IMR-90 (cell line): ENCODE results near the gene ZFAND6. TPM values are rescaled to one million over a fixed set of nuclear protein-coding genes. Genes with fewer than 3 reads are reported as not detected.

ENCODE experiments used
- ATAC-seq: fragments of 200-7000 bp; cut with Tn5 transposase; 2 replicates; pipeline ENCODE4 v1.9.1; 2020; ENCODE audit warnings: low read depth, mild to moderate bottlenecking, moderate library complexity
- BruUV-seq: library from RNA; stranded (reverse); fragments of 400-500 nt; replicated peaks from 2 replicates; lab custom pipeline; 2021; lab: Mats Ljungman, UMichigan
- CTCF ChIA-PET: fragments of 300-600 bp; formaldehyde crosslinking; extraction: SDS; loops from one replicate; lab custom pipeline; 2021; ENCODE audit warnings: antibody characterized with exemption; lab: Yijun Ruan, JAX
- POLR2A ChIA-PET: fragments of 300-600 bp; sonication (Branson Sonifier 250); formaldehyde crosslinking; loops from one replicate; lab custom pipeline; 2022; ENCODE audit warnings: antibody characterized with exemption; ENCODE audit not compliant: unreplicated experiment; lab: Charles Lee
- DNase-seq: peaks from one replicate; pipeline ENCODE4 v3.0.0; 2013
- H2AFZ ChIP-seq: replicated peaks from 2 replicates; pipeline ENCODE3; 2013; ENCODE audit warnings: low read length, mild to moderate bottlenecking; ENCODE audit not compliant: poor library complexity
- H2AK5ac ChIP-seq: 2 replicates; pipeline ENCODE4 v1.6.1; 2013; ENCODE audit warnings: low read depth, low read length, inconsistent platforms
- H2AK9ac ChIP-seq: replicated peaks from 2 replicates; pipeline ENCODE3; 2013; ENCODE audit warnings: mild to moderate bottlenecking, low read depth, low read length, moderate library complexity; ENCODE audit not compliant: poor library complexity
- H2BK120ac ChIP-seq: 2 replicates; pipeline ENCODE4 v1.6.1; 2013; ENCODE audit warnings: low read depth, low read length, inconsistent platforms
- H2BK15ac ChIP-seq: 3 replicates; pipeline ENCODE4 v1.6.1; 2013; ENCODE audit warnings: low read depth, low read length, inconsistent platforms
- H2BK20ac ChIP-seq: 2 replicates; pipeline ENCODE4 v1.6.1; 2013; ENCODE audit warnings: low read depth, mild to moderate bottlenecking, inconsistent platforms, low read length, moderate library complexity
- H2BK5ac ChIP-seq: 2 replicates; pipeline ENCODE4 v1.6.1; 2013; ENCODE audit warnings: mild to moderate bottlenecking, low read depth, low read length, inconsistent platforms; ENCODE audit not compliant: poor library complexity, severe bottlenecking
- H3K14ac ChIP-seq: replicated peaks from 2 replicates; pipeline ENCODE4 v1.6.1; 2013; ENCODE audit warnings: low read depth, low read length, inconsistent platforms
- H3K18ac ChIP-seq: 2 replicates; pipeline ENCODE4 v1.6.1; 2013; ENCODE audit warnings: low read depth, low read length, control low read depth
- H3K23ac ChIP-seq: 2 replicates; pipeline ENCODE4 v1.6.1; 2013; ENCODE audit warnings: low read depth, low read length, inconsistent platforms
- H3K27ac ChIP-seq: 2 replicates; pipeline ENCODE4 v1.5.1; 2013; ENCODE audit warnings: mild to moderate bottlenecking, control low read depth, low read length; ENCODE audit not compliant: insufficient read depth
- H3K27me3 ChIP-seq: 2 replicates; pipeline ENCODE4 v1.6.1; 2013; ENCODE audit warnings: low read length; ENCODE audit not compliant: control insufficient read depth, insufficient read depth
- H3K36me3 ChIP-seq: 2 replicates; pipeline ENCODE4 v1.6.1; 2013; ENCODE audit warnings: low read length, mixed read lengths; ENCODE audit not compliant: control insufficient read depth, insufficient read depth
- H3K4ac ChIP-seq: 2 replicates; pipeline ENCODE4 v1.6.1; 2013; ENCODE audit warnings: low read depth, low read length, inconsistent platforms
- H3K4me1 ChIP-seq: 2 replicates; pipeline ENCODE4 v1.6.1; 2013; ENCODE audit warnings: low read length, mixed read lengths; ENCODE audit not compliant: control insufficient read depth, insufficient read depth
- H3K4me2 ChIP-seq: 2 replicates; pipeline ENCODE4 v1.6.1; 2013; ENCODE audit warnings: low read depth, mild to moderate bottlenecking, control low read depth, low read length, moderate library complexity
- H3K4me3 ChIP-seq: 2 replicates; pipeline ENCODE4 v1.5.1; 2013; ENCODE audit warnings: low read depth, mild to moderate bottlenecking, control low read depth, low read length, moderate library complexity; ENCODE audit not compliant: insufficient read depth
- H3K56ac ChIP-seq: 2 replicates; pipeline ENCODE4 v1.6.1; 2013; ENCODE audit warnings: low read length, inconsistent platforms; ENCODE audit not compliant: insufficient read depth; ENCODE audit errors: extremely low read depth
- H3K79me1 ChIP-seq, 2 experiments: 2 replicates each; pipeline ENCODE4 v1.6.1; 2013; ENCODE audit warnings: low read length in 2 of 2, inconsistent platforms in 1 of 2, low read depth in 1 of 2
- H3K9ac ChIP-seq: 2 replicates; pipeline ENCODE4 v1.6.1; 2013; ENCODE audit warnings: low read depth, low read length, control low read depth
- H3K9me1 ChIP-seq: 2 replicates; pipeline ENCODE4 v1.6.1; 2013; ENCODE audit warnings: low read length, inconsistent platforms; ENCODE audit not compliant: insufficient read depth
- H3K9me3 ChIP-seq: 2 replicates; pipeline ENCODE4 v1.6.1; 2013; ENCODE audit warnings: low read length; ENCODE audit not compliant: control insufficient read depth, insufficient read depth
- H4K20me1 ChIP-seq: 2 replicates; pipeline ENCODE4 v1.6.1; 2013; ENCODE audit warnings: low read length, inconsistent platforms; ENCODE audit not compliant: insufficient read depth
- H4K5ac ChIP-seq: 2 replicates; pipeline ENCODE4 v1.6.1; 2013; ENCODE audit warnings: mild to moderate bottlenecking, low read depth, low read length, control low read depth
- H4K8ac ChIP-seq, 2 experiments: 2 replicates each; pipeline ENCODE4 v1.6.1; 2013; ENCODE audit warnings: low read depth in 2 of 2, low read length in 2 of 2, control low read depth in 1 of 2, inconsistent platforms in 1 of 2
- H4K91ac ChIP-seq: 2 replicates; pipeline ENCODE4 v1.6.1; 2013; ENCODE audit warnings: low read depth, low read length, inconsistent platforms; ENCODE audit not compliant: insufficient read depth
- BHLHE40 ChIP-seq: fragments of 150-350 bp; IDR thresholded peaks from 2 replicates; pipeline ENCODE4 v1.6.1; 2016; ENCODE audit warnings: mild to moderate bottlenecking, low read depth, low read length
- CEBPB ChIP-seq: IDR thresholded peaks from 2 replicates; pipeline ENCODE4 v1.6.1; 2012; ENCODE audit warnings: low read depth, low read length, improper control_type of control experiment
- CHD1 ChIP-seq: IDR thresholded peaks from 2 replicates; pipeline ENCODE4 v1.6.1; 2012; ENCODE audit warnings: low read depth, low read length, improper control_type of control experiment
- ELK1 ChIP-seq: fragments of 150-350 bp; IDR thresholded peaks from 2 replicates; pipeline ENCODE4 v1.6.1; 2016; ENCODE audit warnings: low read depth, mild to moderate bottlenecking, low read length, moderate library complexity, borderline replicate concordance
- FOS ChIP-seq: fragments of 150-350 bp; IDR thresholded peaks from 2 replicates; pipeline ENCODE4 v1.6.1; 2016; ENCODE audit warnings: low read depth, low read length
- MAFK ChIP-seq: IDR thresholded peaks from 2 replicates; pipeline ENCODE4 v1.6.1; 2012; ENCODE audit warnings: low read depth, low read length, improper control_type of control experiment
- MAZ ChIP-seq: IDR thresholded peaks from 2 replicates; pipeline ENCODE4 v1.6.1; 2012; ENCODE audit warnings: low read depth, mild to moderate bottlenecking, low read length, improper control_type of control experiment, moderate library complexity, borderline replicate concordance
- NFE2L2 ChIP-seq: fragments of 150-350 bp; IDR thresholded peaks from 2 replicates; pipeline ENCODE4 v1.6.1; 2016; ENCODE audit warnings: low read depth, mild to moderate bottlenecking, low read length
- RAD21 ChIP-seq: IDR thresholded peaks from 2 replicates; pipeline ENCODE4 v1.6.1; 2012; ENCODE audit warnings: low read length, improper control_type of control experiment
- RCOR1 ChIP-seq: IDR thresholded peaks from 2 replicates; pipeline ENCODE4 v1.6.1; 2012; ENCODE audit warnings: mild to moderate bottlenecking, low read length, improper control_type of control experiment; ENCODE audit not compliant: insufficient replicate concordance
- RFX5 ChIP-seq: IDR thresholded peaks from 2 replicates; pipeline ENCODE4 v1.8.0; 2012; ENCODE audit warnings: low read depth, mild to moderate bottlenecking, low read length, moderate library complexity
- SMC3 ChIP-seq: fragments of 150-350 bp; IDR thresholded peaks from 2 replicates; pipeline ENCODE4 v1.6.1; 2016; ENCODE audit warnings: low read depth, mild to moderate bottlenecking, antibody characterized with exemption, low read length, moderate library complexity
- WGBS, 2 experiments: methylation state at CpG; one replicate each; pipeline versions ENCODE4 v1.1.5 to v1.1.7; 2013; ENCODE audit warnings: missing lambda C conversion rate in 2 of 2; ENCODE audit not compliant: insufficient read length in 1 of 2; ENCODE audit errors: extremely low coverage in 2 of 2; 5-methylcytosine and 5-hydroxymethylcytosine counted together
- dilution Hi-C: fragments of 300-500 bp; cut with HindIII; formaldehyde crosslinking; loops from one replicate; pipeline ENCODE4 v1.14.3; 2018; ENCODE audit warnings: low sequenced_read_pairs; ENCODE audit not compliant: unreplicated experiment
- in situ Hi-C: fragments of 300-500 bp; cut with MboI; formaldehyde crosslinking; loops from 3 replicates; pipeline ENCODE4 v1.14.3; 2019; ENCODE audit warnings: low sequenced_read_pairs, inconsistent platforms, mixed read lengths
- intact Hi-C: fragments of 100-400 bp; cut with micrococcal nuclease; formaldehyde crosslinking; loops from 2 replicates; pipeline ENCODE4 v1.10.0; 2022
- polyA plus RNA-seq, 3 experiments: library from polyadenylated mRNA; depleted of rRNA; stranded (reverse); fragments of >200 nt; gene quantifications; 2 replicates each; pipeline ENCODE4 v1.2.3, GENCODE V29; 2012; ENCODE audit warnings: low replicate concordance in 1 of 3
- total RNA-seq: library from RNA; depleted of rRNA; stranded (reverse); fragments of >200 nt; gene quantifications from 2 replicates; pipeline ENCODE4 v1.2.3, GENCODE V29; 2012

ZFAND6 gene
- total and polyA plus RNA-seq, 2 of the 4 experiments (the other 2 are of a cell fraction) = 77.5 to 96.4 TPM

DNA sequence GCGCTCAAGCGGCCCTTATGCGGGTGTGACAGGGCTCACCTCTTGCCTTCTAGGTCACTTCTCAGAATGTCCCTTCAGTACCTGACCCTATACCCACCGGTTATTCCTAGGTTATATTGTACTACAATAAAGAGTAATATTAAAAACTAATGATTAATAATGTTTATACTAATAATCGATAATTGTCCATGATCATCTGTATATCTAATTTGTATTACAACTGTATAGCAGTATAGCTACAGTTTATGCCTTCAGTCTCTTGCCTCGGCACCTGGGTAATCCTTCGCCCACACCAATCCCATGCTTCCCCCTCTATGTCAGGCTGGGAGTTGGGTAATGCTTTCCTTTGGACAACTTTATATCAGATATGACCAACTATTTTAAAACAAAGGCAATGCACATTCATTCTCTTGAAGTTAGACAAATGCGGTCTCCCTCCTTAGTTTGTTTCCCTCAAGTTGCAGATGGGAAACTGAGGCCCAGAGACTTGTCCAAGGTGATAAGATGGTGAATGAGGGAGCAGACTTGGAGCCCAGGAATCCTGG is 96.8 kb downstream of the ZFAND6 start:
- H2BK5ac ChIP-seq = no peak overlapping the region
- H3K56ac ChIP-seq = no peak overlapping the region
- H2AFZ ChIP-seq = no peak overlapping the region
- no peak overlapping the region for H3K23ac ChIP-seq
- dilution Hi-C loops (no loop called here), in situ Hi-C loops (no loop called here), intact Hi-C loops (no loop called here)
- H2BK15ac ChIP-seq = no peak overlapping the region
- no CpG with 5 or more reads among the region's 8 CpGs for WGBS, 2 experiments
- no peak overlapping the region for H3K4ac ChIP-seq
- no peak overlapping the region for H3K4me2 ChIP-seq
- no peak overlapping the region for H3K18ac ChIP-seq
- H2BK120ac ChIP-seq = no peak overlapping the region
- no peak overlapping the region for H3K9ac ChIP-seq
- ATAC-seq (no peak), DNase-seq (no peak)
- TF ChIP-seq MAZ (no peak), NFE2L2 (no peak), RAD21 (no peak), CHD1 (no peak), ELK1 (no peak), FOS (no peak), MAFK (no peak), RCOR1 (no peak), SMC3 (no peak), BHLHE40 (no peak), RFX5 (no peak), CEBPB (no peak)
- peaks cover 21% of the 10 kb centered on the region for H3K4me1 ChIP-seq
- peaks cover 22% of the 10 kb centered on the region for H3K9me1 ChIP-seq
- peaks cover 10% of the 10 kb centered on the region for H3K36me3 ChIP-seq
- no peak overlapping the region for H4K91ac ChIP-seq
- no peak overlapping the region for H4K8ac ChIP-seq
- H2AK5ac ChIP-seq = no peak overlapping the region
- H3K27ac ChIP-seq = no peak overlapping the region
- ChIA-PET POLR2A (no interaction called here), CTCF (interaction anchor here (1.1 kb wide), 1 partner anchor 66 kb away, joined by 3 read pairs; no protein-coding TSS in a partner anchor)
- H3K79me1 ChIP-seq = peaks cover 17 to 50% of the 10 kb centered on the region in 2 experiments
- H3K27me3 ChIP-seq = no peaks in the 10 kb centered on the region
- H2AK9ac ChIP-seq = no peak overlapping the region
- H4K5ac ChIP-seq = no peak overlapping the region
- no TSS peak for BruUV-seq
- no peak overlapping the region for H2BK20ac ChIP-seq
- H3K9me3 ChIP-seq = no peaks in the 10 kb centered on the region
- no peaks in the 10 kb centered on the region for H4K20me1 ChIP-seq
- no peak overlapping the region for H3K4me3 ChIP-seq
- no peak overlapping the region for H3K14ac ChIP-seq
